Measurements from ENCODE around the gene PPP4R2.
A peak's percentile ranks its signal among the peaks of the same experiment; 100 is the strongest.
"Not testable (repeated sequence)": the region's sequence is repeated elsewhere in the genome, so short reads cannot be mapped to it uniquely, and the experiment has no call there.

The PPP4R2 gene

DNA sequence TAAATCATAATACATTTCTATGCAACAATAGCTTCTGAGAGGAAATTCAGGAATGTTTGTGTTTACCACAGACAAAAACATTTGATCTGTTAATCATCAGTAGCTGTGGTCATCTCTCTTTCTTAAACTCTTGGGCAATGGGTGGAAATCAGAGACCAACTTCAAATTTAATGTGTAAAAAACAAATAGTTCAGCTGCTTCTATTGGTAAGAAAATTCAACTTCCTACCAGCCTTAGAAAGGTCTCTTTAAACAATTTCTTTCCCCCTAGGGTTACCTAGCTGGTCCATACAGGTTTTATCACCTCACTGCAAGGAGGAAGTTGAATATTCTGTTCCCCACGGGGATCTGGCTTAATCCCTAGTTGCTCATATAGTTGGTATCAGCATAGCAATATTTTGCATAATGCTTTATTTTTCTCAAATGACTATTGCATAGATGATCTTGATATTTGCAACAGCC is 20.3 kb upstream of the PPP4R2 start:
- DNase-seq (ENCODE audit: low read depth in 2 of 2) = no peak

DNA sequence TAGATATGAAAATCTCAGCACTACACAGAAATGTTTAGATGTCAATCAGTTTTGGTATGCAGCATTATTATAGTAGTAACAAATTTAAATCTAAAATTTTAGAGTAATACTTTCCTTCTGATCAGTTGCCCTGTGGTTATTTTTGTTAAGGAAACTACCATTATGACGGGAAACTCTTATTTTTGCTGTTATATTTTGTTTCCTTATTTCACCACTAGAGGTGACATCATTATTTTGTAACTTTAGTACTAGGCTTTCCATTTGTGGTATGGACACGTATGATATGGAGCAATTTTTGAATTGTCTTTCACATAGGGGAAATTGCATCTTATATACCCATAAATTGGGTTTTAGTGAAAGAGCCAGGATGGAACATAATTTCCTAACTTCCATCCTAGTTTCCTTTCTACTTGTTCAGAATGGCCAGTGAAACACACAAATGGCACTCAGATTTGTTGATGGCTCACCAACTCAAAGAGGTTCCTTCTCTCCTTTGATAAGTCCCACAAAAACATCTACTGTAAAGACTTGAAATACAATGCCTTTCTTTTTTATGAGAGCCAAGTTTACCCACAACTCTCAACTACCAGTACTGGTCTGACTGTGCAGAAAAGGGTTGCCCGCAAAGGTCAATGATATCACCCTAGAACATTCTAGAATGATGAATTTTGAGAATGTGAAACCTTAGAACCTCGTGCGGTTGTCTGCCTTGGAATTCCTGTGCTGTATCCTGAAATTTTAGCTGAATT is 19.4 kb upstream of the PPP4R2 start:
- no peak for DNase-seq (ENCODE audit: low read depth in 2 of 2)

DNA sequence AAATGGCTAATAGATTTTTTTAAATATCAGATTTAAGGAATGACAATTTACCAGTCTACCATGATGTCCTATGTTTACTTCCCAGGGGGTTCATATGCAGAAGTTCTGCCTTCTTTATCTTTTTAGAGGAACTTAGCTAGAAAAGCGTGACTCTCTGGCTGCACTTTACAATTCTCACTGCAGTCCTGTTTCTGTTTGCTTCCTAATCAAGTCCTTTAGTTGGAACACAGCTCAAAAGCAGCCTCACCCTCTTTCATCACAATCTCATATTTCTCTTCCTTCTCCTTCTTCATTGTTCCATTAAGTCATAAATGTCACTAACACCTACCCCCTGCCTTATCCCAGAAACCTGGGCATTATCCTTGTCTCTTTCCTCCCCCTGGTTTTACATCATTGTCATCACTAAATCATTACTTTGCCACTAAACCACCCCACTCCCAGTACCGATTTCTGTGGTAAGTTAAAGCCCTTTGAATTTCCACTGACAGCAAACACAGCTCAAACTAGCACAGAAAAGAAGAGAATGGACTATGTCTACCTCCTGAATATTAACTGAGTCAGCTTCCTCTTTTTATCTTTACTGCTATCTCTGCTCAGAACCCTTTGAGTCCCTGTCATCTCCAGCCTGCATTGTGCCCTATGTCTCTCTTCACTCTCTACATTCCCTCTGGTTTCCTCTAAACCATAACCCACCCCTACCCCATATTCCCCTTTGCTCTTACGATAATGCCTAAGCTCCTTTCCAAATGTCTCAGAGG is 13.8 kb upstream of the PPP4R2 start:
- DNase-seq (ENCODE audit: low read depth in 2 of 2) = no peak

DNA sequence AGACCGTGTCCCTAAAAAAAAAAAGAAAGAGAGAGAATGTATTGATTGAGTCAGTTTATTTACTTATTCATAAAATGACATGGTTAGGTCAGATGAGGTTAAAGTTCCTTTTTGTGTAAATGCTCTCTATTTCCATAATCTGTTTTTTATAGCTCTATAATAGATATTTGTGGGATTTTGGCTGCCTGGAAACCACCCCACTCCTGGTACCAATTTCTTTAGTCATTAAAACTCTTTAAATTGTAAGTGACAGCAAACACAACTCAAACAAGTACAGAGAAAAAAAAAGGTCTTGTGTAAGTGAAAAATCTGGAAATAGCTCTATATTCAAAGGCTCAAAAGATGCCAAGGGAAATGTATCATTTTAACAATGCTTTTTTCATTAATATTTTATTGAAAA is 11.0 kb upstream of the PPP4R2 start:
- no peak for DNase-seq (ENCODE audit: low read depth in 2 of 2)

DNA sequence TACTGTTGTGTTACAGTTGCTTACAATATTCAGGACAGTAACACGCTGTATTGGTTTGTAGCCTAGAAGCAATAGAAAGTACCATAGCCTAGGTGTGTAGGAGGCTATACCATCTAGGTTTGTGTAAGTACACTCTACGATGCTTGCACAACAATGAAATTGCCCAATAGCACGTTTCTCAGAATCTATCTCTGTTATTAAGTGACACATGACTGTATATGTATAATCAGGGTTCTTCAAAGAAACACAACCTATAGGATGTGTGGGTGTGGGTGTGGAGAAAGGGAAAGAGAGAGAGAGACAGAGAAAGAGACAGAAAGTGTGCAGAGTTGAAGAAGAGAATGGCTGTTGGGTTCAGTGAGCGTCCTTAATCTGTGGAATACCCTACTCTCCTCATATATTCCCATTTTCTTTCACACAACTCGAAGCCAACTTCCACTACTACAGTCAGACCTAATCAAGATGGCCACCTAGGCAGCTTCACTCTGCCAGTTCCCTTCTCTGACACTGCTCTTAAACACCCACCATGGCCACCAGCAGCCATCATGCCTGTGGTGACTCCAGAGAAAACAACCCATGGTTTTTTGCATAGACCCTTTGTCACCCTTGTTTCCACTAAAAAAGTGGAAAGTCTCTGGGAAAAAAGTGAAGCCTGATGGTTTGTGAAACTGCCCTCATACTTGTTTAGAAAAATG is 5.8 kb upstream of the PPP4R2 start:
- DNase-seq (ENCODE audit: low read depth in 2 of 2) = no peak

DNA sequence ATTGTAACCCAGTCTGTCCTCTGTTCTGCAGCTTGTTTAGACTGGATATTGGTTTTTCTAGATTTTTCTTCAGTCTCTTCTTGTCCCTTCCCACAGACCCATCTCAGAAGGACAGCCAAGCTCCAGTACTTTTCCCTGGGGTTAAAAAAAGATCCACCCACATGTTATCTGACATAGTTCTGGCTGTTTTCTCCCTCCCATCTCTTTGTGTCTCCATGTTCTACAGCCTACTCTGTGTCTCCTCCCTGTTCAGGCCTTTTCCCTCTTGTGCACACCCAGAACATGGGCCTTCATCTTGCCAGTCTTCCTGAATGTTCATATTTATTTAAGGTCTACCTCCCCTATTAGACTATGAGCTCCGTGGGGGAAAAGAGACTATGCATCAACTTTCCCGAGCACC is 5.1 kb upstream of the PPP4R2 start:
- DNase-seq (ENCODE audit: low read depth in 2 of 2) = no peak

DNA sequence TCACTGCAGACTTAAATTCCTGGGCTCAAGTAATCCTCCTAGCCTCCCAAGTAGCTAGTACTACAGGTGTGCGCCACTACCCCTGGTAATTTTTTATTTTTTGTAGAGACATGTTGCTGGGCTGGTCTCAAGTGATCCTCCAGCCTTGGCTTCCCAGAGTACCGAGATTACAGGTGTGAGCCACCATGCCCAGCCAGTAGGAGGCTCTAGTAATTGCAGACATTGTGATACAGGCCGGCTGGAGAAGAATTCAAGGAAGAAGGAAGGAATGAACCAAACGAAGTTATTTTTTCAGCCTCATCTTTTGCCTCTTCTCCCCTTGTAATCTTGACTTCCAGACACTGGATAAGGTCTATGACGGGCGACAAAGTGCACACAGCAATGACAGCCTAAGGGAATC is 3.2 kb upstream of the PPP4R2 start:
- DNase-seq (ENCODE audit: low read depth in 2 of 2) = no peak

DNA sequence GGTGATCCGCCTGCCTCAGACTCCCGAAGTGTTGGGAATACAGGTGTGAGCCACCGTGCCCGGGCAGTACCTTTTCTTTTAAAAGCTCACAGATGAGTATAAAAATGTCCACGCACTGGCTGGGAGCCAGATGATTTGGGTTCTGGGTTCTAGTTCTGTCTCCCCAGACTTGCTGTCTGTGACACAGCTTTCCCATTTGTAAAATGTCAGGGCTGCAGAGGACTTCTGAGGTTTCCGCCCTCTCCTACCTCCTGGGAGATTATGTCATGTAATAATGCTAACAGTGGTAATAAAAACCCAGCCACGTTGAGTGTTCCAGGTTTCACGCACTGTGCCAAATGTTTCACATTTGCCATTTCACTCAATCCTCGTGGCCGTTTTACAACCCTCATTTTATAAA is 1.3 kb upstream of the PPP4R2 start:
- no peak for DNase-seq (ENCODE audit: low read depth in 2 of 2)

DNA sequence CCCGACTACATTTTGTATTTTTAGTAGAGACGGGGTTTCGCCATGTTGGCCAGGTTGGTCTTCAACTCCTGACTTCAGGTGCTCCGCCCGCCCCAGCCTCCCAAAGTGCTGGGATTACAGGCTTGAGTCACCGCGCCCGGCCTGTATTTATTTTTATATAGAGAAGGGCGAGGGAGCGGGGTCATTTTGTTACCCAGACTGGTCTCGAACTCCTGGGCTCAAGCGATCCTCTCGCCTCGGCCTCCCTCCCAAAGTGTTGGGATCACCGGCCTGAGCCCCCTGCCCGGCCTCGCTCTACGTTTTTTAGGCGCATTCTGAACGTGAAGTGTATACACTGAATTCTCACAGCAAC is 514 bp upstream of the PPP4R2 start:
- no peak for DNase-seq (ENCODE audit: low read depth in 2 of 2)

DNA sequence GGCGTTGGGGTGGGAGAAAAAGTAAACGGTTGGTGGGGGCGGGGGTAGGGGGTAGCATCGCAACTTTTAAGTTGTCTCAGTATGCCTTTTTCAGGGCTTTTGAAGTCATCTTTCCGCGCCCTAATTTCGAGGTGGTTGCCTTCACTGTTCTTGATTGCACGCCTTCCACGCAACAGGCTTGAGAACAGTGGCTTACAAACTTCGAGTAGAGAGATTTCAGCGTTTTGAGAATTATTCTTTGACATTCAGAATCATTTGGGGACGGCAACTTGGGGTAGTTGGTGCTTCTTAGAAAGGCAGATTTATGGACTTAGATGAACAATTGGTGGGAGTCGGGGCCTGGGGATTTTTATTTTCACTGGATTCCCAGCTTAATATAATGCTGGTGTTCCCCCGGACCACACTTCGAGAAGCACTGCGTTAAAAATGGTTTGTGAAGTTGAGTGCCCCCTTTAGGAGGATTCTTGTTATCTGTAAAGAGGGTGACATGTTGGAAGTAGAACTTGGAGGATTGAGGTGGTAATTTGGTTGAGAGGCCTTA is 880 bp downstream of the PPP4R2 start:
- DNase-seq (ENCODE audit: low read depth in 2 of 2) = peak in 1 of 2 experiments; percentile 11

DNA sequence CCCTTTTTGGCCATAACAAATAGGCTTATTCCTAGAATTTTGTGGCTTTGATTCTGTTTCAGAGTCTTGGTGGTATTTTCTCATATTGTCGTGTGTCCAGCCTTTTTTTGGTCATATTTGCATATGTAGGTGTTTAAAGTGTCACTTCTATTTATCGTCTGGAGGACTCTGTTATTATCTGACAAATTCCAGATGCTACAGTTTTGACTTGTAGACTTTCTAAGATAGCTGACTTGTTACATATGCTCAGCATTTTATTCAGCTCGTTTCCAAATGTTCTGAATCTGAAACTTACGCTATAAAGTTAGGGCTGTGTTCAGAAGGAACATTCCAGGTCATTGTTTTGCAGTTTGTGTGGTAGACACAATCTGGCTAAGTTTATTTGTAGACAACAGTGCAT is 1.9 kb downstream of the PPP4R2 start:
- no peak for DNase-seq (ENCODE audit: low read depth in 2 of 2)

DNA sequence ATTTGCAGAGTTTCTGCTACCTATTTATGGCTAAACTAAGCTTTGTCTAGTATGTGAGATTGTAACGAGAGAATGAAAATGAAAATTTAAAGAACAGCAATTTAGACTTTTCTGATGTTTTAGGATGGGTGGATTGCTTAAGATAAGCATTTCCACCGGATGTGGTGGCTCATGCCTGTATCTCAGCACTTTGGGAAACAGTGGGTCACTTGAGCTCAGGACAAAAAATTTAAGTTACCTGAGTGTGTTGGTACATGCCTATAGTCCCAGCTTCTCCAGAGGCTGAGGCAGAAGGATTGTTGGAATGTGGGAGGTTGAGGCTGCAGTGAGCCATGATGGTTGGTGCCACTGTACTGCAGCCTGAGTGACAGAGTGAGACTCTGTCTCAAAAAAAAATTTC is 3.3 kb downstream of the PPP4R2 start:
- DNase-seq (ENCODE audit: low read depth in 2 of 2) = no peak

DNA sequence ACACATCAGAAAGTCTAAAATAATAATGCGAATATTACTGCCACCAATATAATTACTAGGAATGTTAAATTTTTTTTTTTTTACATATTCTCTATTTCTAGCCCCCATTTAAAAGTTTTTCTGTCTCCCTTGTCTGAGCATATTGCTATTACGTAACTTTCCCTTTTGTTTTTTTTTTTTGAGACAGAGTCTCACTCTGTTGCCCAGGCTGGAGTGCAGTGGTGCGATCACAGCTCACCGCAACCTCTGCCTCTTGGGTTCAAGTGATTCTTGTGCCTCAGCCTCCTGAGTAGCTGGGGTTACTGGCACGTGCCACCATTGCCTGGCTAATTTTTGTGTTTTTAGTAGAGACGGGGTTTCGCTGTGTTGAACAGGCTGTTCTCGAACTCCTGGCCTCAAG is 6.4 kb downstream of the PPP4R2 start:
- not testable (repeated sequence) for DNase-seq (ENCODE audit: low read depth in 2 of 2)

DNA sequence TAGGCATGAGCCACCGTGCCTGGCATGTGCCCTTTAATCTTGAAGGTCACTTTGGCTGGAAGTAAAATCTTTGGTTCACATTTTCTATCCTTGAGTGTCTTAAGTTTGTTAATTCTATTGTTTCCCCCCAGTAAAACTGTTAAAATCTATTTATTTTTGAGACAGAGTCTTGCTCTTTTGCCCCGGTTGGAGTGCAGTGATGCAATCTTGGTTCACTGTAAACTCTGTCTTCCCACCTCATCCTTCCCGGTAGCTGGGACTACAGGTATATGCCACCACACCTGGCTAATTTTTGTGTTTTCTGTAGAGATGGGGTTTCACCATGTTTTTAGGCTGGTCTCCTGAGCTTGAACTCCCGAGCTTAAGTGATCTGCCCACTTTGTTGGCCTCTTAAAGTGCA is 7.7 kb downstream of the PPP4R2 start:
- no peak for DNase-seq (ENCODE audit: low read depth in 2 of 2)

DNA sequence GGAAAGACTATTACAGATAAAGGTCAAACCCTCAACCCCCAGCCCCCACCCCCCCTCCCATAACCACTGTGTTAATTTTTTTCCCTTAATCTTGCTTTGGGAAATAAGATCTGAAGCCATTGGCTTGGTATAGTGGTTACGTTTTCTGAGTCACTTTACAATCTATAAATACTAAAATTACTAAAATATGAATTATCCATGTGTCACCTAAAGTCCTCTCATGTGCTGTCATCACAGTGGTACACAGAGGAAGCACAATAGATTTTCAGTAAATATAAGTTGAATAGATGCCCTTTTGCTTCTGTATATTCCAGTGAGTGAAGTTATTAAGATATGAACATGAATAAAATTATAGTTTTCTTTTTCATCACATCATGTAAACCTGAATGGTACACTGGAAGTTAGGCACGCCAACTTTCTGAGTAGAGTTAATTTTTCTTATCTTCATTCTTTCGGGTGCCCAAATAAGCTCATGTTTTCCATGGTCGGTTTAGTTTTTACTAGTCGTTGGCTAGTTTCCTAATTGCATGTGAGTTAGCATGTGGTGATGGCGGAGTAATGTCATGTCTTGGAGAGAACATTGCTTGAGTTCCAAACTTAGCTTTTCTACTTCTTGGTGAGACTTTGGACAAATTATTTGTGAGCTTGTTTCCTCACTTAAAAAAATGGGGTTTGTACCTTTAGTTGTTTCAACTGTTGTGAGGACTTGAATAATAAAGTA is 11.5 kb downstream of the PPP4R2 start:
- DNase-seq (ENCODE audit: low read depth in 2 of 2) = no peak

DNA sequence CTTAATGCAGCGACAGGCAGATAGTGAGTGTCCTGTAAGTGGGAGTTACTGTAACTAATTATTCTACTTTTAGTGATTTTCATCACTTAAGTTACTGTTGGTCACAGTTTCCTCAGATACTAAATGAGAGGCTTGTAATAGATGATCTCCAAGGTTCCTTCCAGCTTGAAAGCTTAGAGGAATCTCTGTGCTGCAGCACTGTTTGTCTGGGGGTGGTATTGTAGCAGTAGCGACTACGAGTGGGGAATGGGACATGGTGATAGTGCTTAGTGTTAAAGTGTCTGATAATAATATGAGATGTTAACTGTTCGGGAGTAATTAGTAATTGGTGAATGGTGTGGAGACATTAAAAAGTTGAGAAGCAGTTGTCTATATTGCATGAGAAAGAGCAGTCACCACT is 12.4 kb downstream of the PPP4R2 start:
- no peak for DNase-seq (ENCODE audit: low read depth in 2 of 2)

DNA sequence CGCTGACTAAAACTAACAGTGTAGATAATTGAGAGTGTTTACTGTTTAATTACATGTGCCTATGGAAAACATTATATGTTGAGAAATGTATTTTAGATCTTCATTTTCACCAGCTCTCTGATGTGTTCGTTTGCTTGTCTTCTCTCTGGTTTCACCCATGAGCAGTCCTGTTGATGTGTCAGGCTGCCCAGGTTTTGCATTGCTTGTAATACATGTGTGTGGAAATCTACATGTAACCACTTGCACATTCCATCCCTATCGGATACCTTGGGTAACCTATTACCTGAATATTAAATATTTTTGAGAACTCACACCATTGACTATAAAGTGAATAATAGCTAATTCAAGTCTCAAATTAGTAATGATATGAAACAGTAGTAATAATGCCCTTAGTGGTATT is 13.1 kb downstream of the PPP4R2 start:
- DNase-seq (ENCODE audit: low read depth in 2 of 2) = no peak

DNA sequence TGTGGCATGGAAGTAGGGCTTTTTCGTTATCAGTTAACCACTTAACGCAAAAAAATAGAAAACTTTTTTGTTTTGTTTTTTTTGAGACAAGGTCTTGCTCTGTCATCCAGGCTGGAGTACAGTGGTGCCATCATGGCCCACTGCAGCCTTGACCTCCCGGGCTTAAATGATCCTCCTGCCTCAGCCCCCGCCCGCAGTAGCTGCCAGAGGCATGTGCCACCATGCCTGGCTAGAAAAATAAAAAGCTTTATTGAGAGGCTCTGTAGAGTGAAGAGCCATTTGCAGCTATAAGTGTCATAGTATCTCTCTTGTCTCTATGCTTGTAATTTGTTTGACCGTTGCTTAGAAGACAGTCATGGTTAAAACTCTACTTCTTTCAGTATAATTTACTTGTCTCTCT is 13.5 kb downstream of the PPP4R2 start:
- DNase-seq (ENCODE audit: low read depth in 2 of 2) = no peak

DNA sequence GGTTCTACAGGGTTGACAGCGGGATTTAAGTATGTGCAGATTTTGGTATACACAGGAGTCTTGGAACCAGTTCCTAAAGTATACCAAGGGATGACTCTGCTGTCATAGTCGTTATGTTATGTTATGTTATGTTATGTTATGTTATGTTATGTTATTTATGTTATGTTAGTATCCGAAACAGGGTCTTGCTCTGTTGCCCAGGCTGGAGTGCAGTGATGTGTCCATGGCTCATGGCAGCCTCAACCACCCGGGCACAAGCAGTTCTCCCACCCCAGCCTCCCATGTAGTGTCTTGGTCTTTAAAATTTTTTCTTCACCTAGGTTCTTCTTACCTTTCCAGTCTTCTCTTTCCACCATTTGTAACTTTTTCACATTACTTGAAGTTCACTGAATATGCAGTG is 21.7 kb downstream of the PPP4R2 start:
- DNase-seq (ENCODE audit: low read depth in 2 of 2) = no peak

DNA sequence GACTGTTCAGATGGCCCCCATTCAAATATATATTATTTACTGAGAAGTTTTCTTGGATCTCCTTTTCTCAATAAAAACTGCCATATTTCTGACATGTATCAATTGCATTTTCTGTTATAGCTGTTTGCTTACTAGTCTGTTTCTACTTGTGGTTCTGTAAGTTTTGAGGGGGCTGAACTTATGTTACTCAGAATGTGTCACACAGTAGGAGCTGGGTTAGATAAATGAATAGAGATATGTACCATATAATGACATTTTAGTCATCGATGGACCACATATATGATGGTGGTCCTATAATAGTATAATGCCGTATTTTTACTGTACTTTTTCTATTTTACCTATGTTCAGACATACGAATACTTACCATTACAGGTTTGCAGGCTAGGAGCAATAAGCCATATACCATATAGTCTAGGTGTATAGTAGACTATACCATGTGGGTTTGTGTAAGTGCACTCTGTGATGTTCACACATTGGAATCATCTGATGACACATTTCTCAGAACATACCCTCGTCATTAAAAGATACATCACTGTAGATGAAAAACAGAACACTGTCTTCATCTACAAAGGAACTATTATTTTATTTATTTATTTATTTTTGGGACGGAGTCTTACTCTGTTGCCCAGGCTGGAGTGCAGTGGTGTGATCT is 22.3 kb downstream of the PPP4R2 start:
- DNase-seq (ENCODE audit: low read depth in 2 of 2) = no peak

DNA sequence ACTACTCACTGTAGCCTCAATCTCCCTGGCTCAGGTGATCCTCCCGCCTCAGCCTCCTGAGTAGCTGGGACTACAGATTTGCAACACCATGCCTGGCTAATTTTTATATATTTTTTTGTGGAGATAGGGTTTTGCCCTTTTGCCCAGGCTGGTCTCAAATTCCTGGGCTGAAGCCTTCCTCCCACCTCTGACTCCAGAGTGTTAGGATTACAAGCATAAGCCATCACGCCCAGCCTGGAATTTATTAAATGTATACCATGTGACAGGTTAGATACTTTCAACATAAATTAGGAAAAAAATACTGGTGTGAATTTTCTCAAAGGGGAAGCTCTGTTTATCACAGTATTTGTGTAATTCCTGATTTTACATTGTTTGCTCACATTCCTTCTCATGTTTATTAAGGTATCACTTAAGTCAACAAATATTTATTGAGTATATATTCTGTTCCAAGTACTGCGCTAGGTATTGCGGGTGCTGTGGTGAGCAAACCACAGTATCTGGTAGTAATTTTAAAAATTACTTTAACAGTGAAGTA is 24.8 kb downstream of the PPP4R2 start:
- no peak for DNase-seq (ENCODE audit: low read depth in 2 of 2)

Data from stimulated activated CD4-positive, alpha-beta T cell treated with anti-CD3 and anti-CD28 coated beads, Interleukin-12 subunit alpha, Interleukin-12 subunit beta, amount 100 ng/mL, for 24 hours (primary cell).